Muscle layer of duodenum (tissue), 2 donors: ENCODE measurements around the gene SDF2.

Experiments used
- H3K27ac ChIP-seq: one replicate; pipeline ENCODE4 v1.7.0; 2013; ENCODE audit warnings: mild to moderate bottlenecking, low read length
- H3K27me3 ChIP-seq: one replicate; pipeline ENCODE4 v1.7.0; 2013; ENCODE audit warnings: low read depth, mild to moderate bottlenecking, control low read depth, low read length
- H3K36me3 ChIP-seq, 2 donors: one replicate each; pipeline ENCODE4 v1.7.0; 2013; ENCODE audit warnings: low read length in 2 of 2, control low read depth in 1 of 2, mild to moderate bottlenecking in 1 of 2; ENCODE audit not compliant: insufficient read depth in 2 of 2, control insufficient read depth in 1 of 2
- H3K4me1 ChIP-seq, 2 donors: one replicate each; pipeline ENCODE4 v1.7.0; 2013; ENCODE audit warnings: low read length in 2 of 2, mild to moderate bottlenecking in 2 of 2, control low read depth in 1 of 2, moderate library complexity in 1 of 2; ENCODE audit not compliant: insufficient read depth in 2 of 2, control insufficient read depth in 1 of 2
- H3K4me3 ChIP-seq, 2 donors: one replicate each; pipeline ENCODE4 v1.7.0; 2013; ENCODE audit warnings: low read length in 2 of 2, low read depth in 1 of 2, mild to moderate bottlenecking in 1 of 2
- H3K9me3 ChIP-seq, 2 donors: one replicate each; pipeline ENCODE4 v1.7.0; 2013; ENCODE audit warnings: low read length in 2 of 2, control low read depth in 1 of 2, mild to moderate bottlenecking in 1 of 2; ENCODE audit not compliant: control insufficient read depth in 1 of 2
- donor health status: healthy.

Gene SDF2

DNA sequence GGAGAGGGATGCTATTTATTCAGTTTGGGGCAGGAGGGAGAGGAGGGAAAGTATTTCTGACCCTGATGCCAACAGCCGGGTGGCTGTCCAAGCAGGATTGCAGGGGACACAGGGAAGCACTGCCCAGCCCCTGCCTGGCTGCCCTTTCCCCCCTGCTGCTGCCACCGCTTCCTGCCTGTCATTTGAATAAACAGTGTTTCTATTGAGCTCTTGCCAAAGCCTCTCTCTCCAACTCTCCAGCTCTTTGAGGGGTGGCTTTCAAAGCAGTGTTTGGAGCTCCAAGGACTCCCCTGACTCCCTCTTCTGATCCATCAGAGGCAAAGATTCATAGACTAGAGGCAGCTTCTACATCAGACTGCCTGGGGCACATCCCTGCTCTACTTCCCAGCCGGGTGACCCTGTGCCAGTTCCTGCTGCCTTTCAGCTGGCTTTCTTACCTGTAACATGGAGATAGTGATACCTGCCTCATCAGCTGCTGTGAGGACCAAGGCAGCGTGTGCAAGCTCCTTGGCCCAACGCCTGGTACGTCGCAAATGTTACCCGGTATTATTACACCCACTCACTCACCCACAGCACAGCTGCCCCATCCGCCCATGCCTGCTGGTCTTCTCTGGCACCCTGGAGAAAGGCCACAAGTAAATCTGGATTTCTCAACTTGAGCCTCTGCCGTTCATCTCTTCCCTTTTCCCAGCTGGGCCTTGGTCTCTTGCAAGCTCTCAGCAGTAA is 40.5 kb upstream of the SDF2 start:
- H3K27me3 ChIP-seq = no peaks in the 10 kb centered on the region
- no peak overlapping the region for H3K27ac ChIP-seq
- H3K36me3 ChIP-seq = peaks cover 66 to 76% of the 10 kb centered on the region in 2 donors
- no peaks in the 10 kb centered on the region for H3K9me3 ChIP-seq
- no peaks in the 10 kb centered on the region for H3K4me1 ChIP-seq
- no peak overlapping the region for H3K4me3 ChIP-seq

DNA sequence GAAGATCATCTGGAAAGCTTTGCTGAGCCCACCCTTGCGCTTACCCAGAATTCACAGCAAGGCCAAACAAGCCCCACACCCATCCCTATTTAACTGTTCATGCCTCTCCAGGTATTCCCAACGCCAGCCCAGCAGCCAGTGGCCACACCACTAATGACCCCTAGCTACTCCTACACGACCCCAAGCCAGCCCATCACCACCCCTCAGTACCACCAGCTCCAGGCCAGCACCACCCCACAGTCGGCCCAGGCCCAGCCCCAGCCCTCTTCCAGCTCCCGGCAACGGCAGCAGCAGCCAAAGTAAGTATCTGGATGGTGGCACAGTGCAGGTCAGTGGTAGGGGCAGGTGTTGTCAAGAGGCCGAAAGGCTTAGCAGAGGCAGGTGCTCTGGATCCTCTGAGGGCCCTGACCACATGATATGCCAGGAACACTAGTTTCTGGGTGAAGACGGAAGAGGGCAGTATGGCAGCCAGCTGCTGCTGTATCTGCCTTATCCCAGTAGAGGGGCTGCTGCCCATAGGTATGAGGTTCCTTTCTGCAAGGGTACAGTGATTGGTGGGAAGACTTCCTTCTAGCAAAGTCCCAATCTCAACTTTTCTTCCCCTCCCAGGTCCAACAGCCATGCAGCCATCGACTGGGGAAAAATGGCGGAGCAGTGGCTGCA is 39.3 kb upstream of the SDF2 start:
- no peaks in the 10 kb centered on the region for H3K4me1 ChIP-seq
- H3K4me3 ChIP-seq = no peak overlapping the region
- H3K27me3 ChIP-seq = no peaks in the 10 kb centered on the region
- H3K36me3 ChIP-seq = peaks cover 72 to 88% of the 10 kb centered on the region in 2 donors
- H3K27ac ChIP-seq = no peak overlapping the region
- H3K9me3 ChIP-seq = no peaks in the 10 kb centered on the region

DNA sequence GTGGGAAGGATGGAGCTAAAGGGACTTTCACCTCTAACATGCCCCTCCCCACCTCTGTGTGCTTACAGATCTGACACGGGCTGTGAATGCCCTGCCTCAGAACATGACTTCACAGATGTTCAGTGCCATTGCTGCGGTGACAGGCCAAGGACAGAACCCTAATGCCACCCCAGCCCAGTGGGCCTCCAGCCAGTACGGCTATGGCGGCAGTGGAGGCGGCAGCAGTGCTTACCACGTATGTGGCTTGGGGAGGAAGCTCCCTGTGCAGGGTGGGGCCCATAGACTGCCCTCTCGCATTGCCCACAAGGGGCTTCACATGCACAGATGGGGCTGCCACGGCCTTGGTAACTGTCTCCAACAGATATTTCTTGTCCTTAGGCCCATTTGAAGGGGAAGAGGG is 38.6 kb upstream of the SDF2 start:
- peaks cover 77 to 95% of the 10 kb centered on the region in 2 donors for H3K36me3 ChIP-seq
- H3K4me1 ChIP-seq = no peaks in the 10 kb centered on the region
- no peak overlapping the region for H3K27ac ChIP-seq
- no peaks in the 10 kb centered on the region for H3K27me3 ChIP-seq
- H3K9me3 ChIP-seq = no peaks in the 10 kb centered on the region
- H3K4me3 ChIP-seq = no peak overlapping the region

DNA sequence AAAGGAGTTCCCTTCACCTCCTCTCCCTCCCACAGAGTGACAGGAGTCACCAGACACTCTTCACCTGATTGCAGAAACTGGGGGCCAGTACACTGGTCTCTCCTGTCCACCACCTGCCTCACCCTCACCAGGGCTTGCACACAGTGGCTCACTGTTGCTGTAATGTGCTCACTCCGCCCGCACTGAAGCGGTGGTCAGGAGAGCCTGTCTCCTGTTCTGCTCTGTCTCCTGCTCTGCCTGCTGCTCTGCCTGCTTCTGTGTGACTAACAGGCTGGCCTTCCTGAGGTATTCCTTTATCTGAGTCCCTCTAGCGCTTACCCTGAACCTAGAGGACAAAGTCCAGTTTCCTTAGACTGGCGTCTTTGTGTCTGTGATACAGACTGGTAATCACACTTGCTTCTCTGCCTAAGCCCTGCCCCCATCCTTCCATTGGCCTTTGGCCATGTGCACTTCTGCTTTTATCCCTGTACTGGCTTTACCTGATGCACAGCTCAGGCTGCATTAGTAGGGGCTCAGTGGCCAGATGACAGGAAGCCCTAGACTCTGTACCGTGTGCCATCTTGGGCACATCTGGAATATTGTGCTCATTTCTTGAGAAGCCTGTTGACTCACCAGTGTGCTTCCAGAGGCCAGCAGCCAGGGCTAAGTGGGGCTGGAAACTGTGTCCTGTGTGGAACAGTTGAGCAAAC is 36.7 kb upstream of the SDF2 start:
- H3K4me3 ChIP-seq = no peak overlapping the region
- H3K36me3 ChIP-seq = peaks cover 89 to 100% of the 10 kb centered on the region in 2 donors
- no peak overlapping the region for H3K27ac ChIP-seq
- H3K4me1 ChIP-seq = no peaks in the 10 kb centered on the region
- H3K27me3 ChIP-seq = no peaks in the 10 kb centered on the region
- no peaks in the 10 kb centered on the region for H3K9me3 ChIP-seq

DNA sequence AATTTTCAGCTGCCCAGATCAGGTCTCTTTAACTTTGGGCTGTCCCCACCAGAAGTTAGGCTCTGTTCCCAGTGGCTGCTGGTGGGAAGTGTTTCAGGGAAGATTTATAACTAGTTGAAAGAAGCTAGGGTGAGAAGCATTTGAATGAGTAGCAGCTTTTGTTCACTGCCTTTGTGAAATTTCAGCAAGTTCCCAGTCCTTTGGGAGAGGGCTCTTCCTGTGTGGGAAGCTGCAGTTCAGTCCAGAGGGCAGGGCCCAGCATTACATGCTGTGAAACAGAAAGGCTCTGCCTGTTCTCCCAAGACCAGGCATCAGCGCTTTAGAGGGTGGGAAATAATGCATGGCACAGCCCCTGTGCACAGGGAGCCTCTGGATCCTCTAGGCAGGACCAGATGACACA is 32.2 kb upstream of the SDF2 start:
- peaks cover 69 to 81% of the 10 kb centered on the region in 2 donors for H3K36me3 ChIP-seq
- H3K4me1 ChIP-seq = no peaks in the 10 kb centered on the region
- no peak overlapping the region for H3K27ac ChIP-seq
- no peaks in the 10 kb centered on the region for H3K27me3 ChIP-seq
- H3K9me3 ChIP-seq = no peaks in the 10 kb centered on the region
- H3K4me3 ChIP-seq = no peak overlapping the region

DNA sequence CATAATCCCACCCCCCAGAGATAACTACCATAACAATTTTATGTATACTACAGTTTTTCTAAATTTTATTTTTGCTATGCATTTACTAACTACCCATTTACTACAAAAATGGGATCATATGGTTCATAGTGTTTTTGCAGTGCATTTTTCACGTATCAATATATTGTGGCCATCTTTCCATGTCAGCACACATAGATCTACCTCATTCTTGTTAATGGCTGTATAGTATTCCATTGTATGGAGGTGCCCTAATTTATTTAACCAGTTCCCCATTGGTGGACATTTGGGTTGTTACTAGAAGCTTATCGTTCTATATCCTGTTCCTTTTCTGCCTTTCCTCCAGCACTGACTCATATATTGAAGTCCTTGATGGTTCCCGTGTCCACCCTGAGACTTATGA is 27.3 kb upstream of the SDF2 start:
- Histone ChIP-seq H3K27me3 (no peaks in the 10 kb centered on the region), H3K27ac (no peak overlapping the region), H3K4me3 (no peak overlapping the region), H3K4me1 (peaks cover 0 to 3% of the 10 kb centered on the region in 2 donors), H3K9me3 (no peaks in the 10 kb centered on the region), H3K36me3 (peaks cover 75 to 80% of the 10 kb centered on the region in 2 donors)

DNA sequence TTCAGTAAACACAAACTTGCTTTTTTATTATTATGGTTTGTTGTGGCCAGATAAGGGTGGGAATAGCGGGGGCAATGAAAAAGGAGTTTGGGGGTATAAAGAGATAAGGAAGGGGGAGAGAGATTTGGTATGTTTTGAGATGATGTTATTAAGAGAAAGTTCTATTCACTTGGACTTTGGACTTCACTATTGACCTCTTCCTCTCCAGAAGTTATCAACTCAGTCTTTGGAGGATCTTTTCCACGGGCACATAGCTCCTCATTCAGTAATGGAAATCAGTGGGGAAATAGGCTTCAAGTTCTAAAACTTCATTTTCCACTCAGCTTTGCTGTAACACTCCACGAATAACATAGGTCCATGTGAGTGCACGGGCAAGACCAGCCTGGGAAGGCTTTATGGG is 26.8 kb upstream of the SDF2 start:
- Histone ChIP-seq H3K36me3 (peaks cover 71 to 79% of the 10 kb centered on the region in 2 donors), H3K9me3 (no peaks in the 10 kb centered on the region), H3K4me1 (peaks cover 0 to 3% of the 10 kb centered on the region in 2 donors), H3K4me3 (no peak overlapping the region), H3K27me3 (no peaks in the 10 kb centered on the region), H3K27ac (no peak overlapping the region)

DNA sequence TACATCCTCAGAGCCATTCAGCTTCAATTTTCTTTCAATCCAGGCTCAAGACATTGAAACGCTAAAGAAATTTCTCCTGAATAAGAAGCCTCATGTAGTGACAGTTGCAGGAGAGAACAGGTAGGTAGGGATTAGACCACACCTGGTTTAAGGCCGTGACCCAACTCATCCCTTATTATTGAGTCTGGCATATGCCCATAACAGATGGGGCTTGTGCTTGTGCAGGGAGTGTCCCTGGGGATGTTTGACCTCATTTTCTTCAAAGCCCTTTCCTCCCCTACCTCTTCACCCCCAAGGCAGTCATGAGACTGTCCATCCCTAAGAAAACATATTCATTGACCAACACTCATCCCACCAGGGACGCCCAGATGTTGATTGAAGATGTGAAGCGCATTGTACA is 24.6 kb upstream of the SDF2 start:
- Histone ChIP-seq H3K27me3 (no peaks in the 10 kb centered on the region), H3K9me3 (no peaks in the 10 kb centered on the region), H3K27ac (no peak overlapping the region), H3K4me3 (no peak overlapping the region), H3K4me1 (peaks cover 0 to 3% of the 10 kb centered on the region in 2 donors), H3K36me3 (peaks cover 92 to 97% of the 10 kb centered on the region in 2 donors)

DNA sequence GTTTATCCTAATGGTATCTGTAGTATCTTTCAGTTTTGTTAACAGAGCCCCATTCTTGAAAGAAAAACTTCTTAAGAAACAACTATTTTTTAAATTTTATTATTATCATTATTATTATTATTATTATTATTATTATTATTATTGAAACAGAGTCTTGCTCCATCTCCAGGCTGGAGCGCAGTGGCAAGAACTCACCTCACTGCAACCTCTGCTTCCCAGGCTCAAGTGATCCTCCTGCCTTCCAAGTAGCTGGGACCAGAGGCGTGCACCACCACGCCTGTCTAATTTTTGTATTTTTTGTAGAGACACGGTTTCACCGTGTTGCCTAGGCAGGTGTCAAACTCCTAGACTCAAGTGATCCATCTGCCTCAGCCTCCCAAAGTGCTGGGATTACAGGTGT is 23.7 kb upstream of the SDF2 start:
- H3K27me3 ChIP-seq = no peaks in the 10 kb centered on the region
- no peaks in the 10 kb centered on the region for H3K9me3 ChIP-seq
- H3K27ac ChIP-seq = no peak overlapping the region
- H3K36me3 ChIP-seq = peaks cover 88 to 97% of the 10 kb centered on the region in 2 donors
- H3K4me1 ChIP-seq = peaks cover 0 to 3% of the 10 kb centered on the region in 2 donors
- no peak overlapping the region for H3K4me3 ChIP-seq

DNA sequence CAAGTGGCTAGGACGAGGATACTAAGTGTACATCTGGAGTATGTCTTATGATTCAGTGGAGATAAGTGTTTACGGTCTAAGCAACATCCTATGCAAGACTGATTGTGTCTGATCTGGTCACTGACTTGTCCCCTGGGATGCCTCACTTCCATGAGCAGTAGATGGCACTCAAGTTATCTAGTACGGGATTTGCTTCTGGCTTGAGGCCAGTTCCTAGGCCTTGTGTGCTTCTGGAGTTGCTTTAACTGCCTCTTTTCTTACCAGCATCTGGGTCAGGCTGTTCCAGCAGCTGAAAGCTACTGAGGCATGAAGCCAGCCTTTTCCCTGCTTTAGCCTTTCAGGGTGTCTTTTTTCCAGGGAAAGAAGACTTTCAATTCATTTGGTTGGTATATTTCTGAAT is 23.3 kb upstream of the SDF2 start:
- Histone ChIP-seq H3K9me3 (no peaks in the 10 kb centered on the region), H3K4me3 (no peak overlapping the region), H3K27ac (no peak overlapping the region), H3K36me3 (peaks cover 84 to 93% of the 10 kb centered on the region in 2 donors), H3K4me1 (peaks cover 0 to 3% of the 10 kb centered on the region in 2 donors), H3K27me3 (no peaks in the 10 kb centered on the region)

DNA sequence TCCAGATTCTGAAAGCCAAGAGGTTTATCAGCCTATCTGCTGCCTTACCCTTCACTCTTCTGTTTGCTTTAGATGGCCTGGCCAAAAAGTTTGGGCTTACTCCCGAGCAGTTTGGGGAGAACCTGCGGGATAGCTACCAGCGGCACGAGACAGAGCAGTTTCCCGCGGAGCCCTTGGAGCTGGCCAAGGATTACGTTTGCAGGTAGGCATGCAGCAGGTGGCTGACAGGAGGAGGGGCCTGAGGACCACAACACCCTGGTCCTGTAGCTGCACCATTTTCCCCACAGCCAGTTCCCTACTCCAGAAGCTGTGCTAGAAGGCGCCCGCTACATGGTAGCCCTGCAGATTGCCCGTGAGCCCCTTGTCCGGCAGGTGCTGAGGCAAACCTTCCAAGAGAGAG is 20.9 kb upstream of the SDF2 start:
- peaks cover 74 to 93% of the 10 kb centered on the region in 2 donors for H3K36me3 ChIP-seq
- H3K9me3 ChIP-seq = no peaks in the 10 kb centered on the region
- no peak overlapping the region for H3K4me3 ChIP-seq
- no peaks in the 10 kb centered on the region for H3K27me3 ChIP-seq
- H3K4me1 ChIP-seq = peaks cover 0 to 3% of the 10 kb centered on the region in 2 donors
- no peak overlapping the region for H3K27ac ChIP-seq
